OCI-LY7 (cell line): ENCODE results near the gene SRP68. TPM values are rescaled to one million over a fixed set of nuclear protein-coding genes. Genes with fewer than 3 reads are reported as not detected.

Experiments used
- BruUV-seq: library from RNA; stranded (reverse); fragments of 400-500 nt; replicated peaks from 2 replicates; lab custom pipeline; 2021; lab: Mats Ljungman, UMichigan
- CTCF ChIA-PET: fragments of 300-600 bp; sonication (Branson Sonifier 250); formaldehyde crosslinking; loops from one replicate; lab custom pipeline; 2022; ENCODE audit warnings: antibody characterized with exemption; ENCODE audit not compliant: unreplicated experiment; lab: Charles Lee
- POLR2A ChIA-PET: fragments of 300-600 bp; sonication (Branson Sonifier 250); formaldehyde crosslinking; loops from one replicate; lab custom pipeline; 2022; ENCODE audit warnings: antibody characterized with exemption; lab: Charles Lee
- DNase-seq: peaks from one replicate; pipeline ENCODE4 v3.0.0-alpha.2; 2015; ENCODE audit warnings: low spot score
- H2AFZ ChIP-seq: fragments of 200-600 bp; sonication (generic), shearing (Covaris generic); 2 replicates; pipeline ENCODE4 v1.6.1; 2014; ENCODE audit warnings: mild to moderate bottlenecking, antibody characterized with exemption, low read length, moderate library complexity
- H3K27ac ChIP-seq: fragments of 200-600 bp; sonication (generic); 2 replicates; pipeline ENCODE4 v1.5.1; 2014; ENCODE audit warnings: mixed run types, low read depth, mild to moderate bottlenecking, moderate library complexity, low read length, inconsistent platforms; ENCODE audit not compliant: poor library complexity, severe bottlenecking
- H3K36me3 ChIP-seq: fragments of 200-600 bp; sonication (generic); 2 replicates; pipeline ENCODE4 v1.6.1; 2014; ENCODE audit warnings: mild to moderate bottlenecking, antibody characterized with exemption, low read length, moderate library complexity, mixed read lengths; ENCODE audit not compliant: insufficient read depth
- H3K4me1 ChIP-seq: fragments of 200-600 bp; sonication (generic); 2 replicates; pipeline ENCODE4 v1.5.1; 2014; ENCODE audit warnings: mild to moderate bottlenecking, low read length; ENCODE audit not compliant: insufficient read depth, poor library complexity, severe bottlenecking
- H3K4me2 ChIP-seq: fragments of 200-600 bp; sonication (generic); 2 replicates; pipeline ENCODE4 v1.6.1; 2014; ENCODE audit warnings: mild to moderate bottlenecking, low read length
- H3K4me3 ChIP-seq: fragments of 200-600 bp; sonication (generic); 2 replicates; pipeline ENCODE4 v1.5.1; 2014; ENCODE audit warnings: mild to moderate bottlenecking, low read depth, low read length; ENCODE audit not compliant: poor library complexity, severe bottlenecking
- H3K79me2 ChIP-seq: fragments of 200-600 bp; sonication (generic); 2 replicates; pipeline ENCODE4 v1.6.1; 2016; ENCODE audit warnings: low read depth, mild to moderate bottlenecking, low read length, moderate library complexity, mixed read lengths; ENCODE audit not compliant: insufficient read depth
- H3K9me2 ChIP-seq: fragments of 200-600 bp; sonication (generic); 2 replicates; pipeline ENCODE4 v1.6.1; 2016; ENCODE audit warnings: mild to moderate bottlenecking, low read length, mixed read lengths; ENCODE audit not compliant: insufficient read depth
- H3K9me3 ChIP-seq: fragments of 200-600 bp; sonication (generic); 2 replicates; pipeline ENCODE4 v1.6.1; 2014; ENCODE audit warnings: mild to moderate bottlenecking, mixed run types, low read length, mixed read lengths
- H4K20me1 ChIP-seq: fragments of 200-600 bp; sonication (generic); 2 replicates; pipeline ENCODE4 v1.6.1; 2014; ENCODE audit warnings: mild to moderate bottlenecking, antibody characterized with exemption, low read length, moderate library complexity, mixed read lengths; ENCODE audit not compliant: insufficient read depth
- CTCF ChIP-seq: fragments of 200-600 bp; sonication (generic); conservative IDR thresholded peaks from 2 replicates; pipeline ENCODE4 v1.5.1; 2014; ENCODE audit warnings: mild to moderate bottlenecking, antibody characterized with exemption, low read length, moderate library complexity, mixed read lengths
- EZH2phosphoT487 ChIP-seq: fragments of 200-600 bp; sonication (generic); IDR thresholded peaks from 2 replicates; pipeline ENCODE4 v1.6.1; 2018; ENCODE audit warnings: low read depth, borderline replicate concordance, mild to moderate bottlenecking, mixed run types, antibody characterized with exemption, low read length, moderate library complexity, mixed read lengths
- intact Hi-C: fragments of 100-400 bp; cut with micrococcal nuclease; formaldehyde crosslinking; loops from one replicate; pipeline ENCODE4 v1.10.0; 2022; ENCODE audit not compliant: unreplicated experiment
- total RNA-seq, 2 experiments: library from RNA; depleted of rRNA in 1 of 2; stranded (reverse); fragments of >200 nt in 1 of 2; shearing (Covaris generic) in 1 of 2; gene quantifications; 2 replicates each; pipeline ENCODE4 v1.2.3, GENCODE V29; 2014 to 2022

Gene SRP68
- total RNA-seq, 2 experiments from 2014 or later, result 54.0 to 200 TPM

- TF ChIP-seq EZH2phosphoT487 (no peak), CTCF (peak; percentile 99)
- H3K4me2 ChIP-seq, result no peak overlapping the region
Measured at GRCh38 chr17:76005263-76006149, 66.8 kb downstream of the SRP68 start.

GRCh38 chr17:76004750-76005262 is 67.5 kb downstream of the SRP68 start:
- BruUV-seq, result no TSS peak
- CTCF ChIA-PET, result interaction anchor here (0.6 to 1.4 kb wide), 3 partner anchors 94 to 149 kb away, joined by 3 to 8 read pairs (median 3); partner anchors contain the start of gene MRPL38
- no peak for TF ChIP-seq EZH2phosphoT487
- no peak for TF ChIP-seq CTCF

More at GRCh38 chr17:76005263-76006149, 66.8 kb downstream of the SRP68 start:
- no peaks in the 10 kb centered on the region for H3K9me2 ChIP-seq
- no TSS peak for BruUV-seq
- no peak overlapping the region for H3K4me3 ChIP-seq
- H3K9me3 ChIP-seq, result no peaks in the 10 kb centered on the region
- no peaks in the 10 kb centered on the region for H4K20me1 ChIP-seq
- peak; percentile 89 for DNase-seq
- ChIA-PET CTCF (interaction anchor here (1.4 kb wide), 1 partner anchor 100 kb away, joined by 8 read pairs; the partner anchor contains the start of gene MRPL38), POLR2A (interaction anchor here (0.7 kb wide), 1 partner anchor 151 kb away, joined by 5 read pairs; no protein-coding TSS in a partner anchor)
- peaks cover 16% of the 10 kb centered on the region; the same call in 1 of the 2 replicates for H3K36me3 ChIP-seq
- H3K4me1 ChIP-seq, result peaks cover 3% of the 10 kb centered on the region
- H3K79me2 ChIP-seq, result no peaks in the 10 kb centered on the region
- no peak overlapping the region for H3K27ac ChIP-seq
- intact Hi-C loops, result loop anchor here (1.0 to 5.0 kb wide), 3 partner anchors 96 to 148 kb away; partner anchors contain the start of gene WBP2
- no peak overlapping the region for H2AFZ ChIP-seq

More at GRCh38 chr17:76004750-76005262, 67.5 kb downstream of the SRP68 start:
- POLR2A ChIA-PET, result no interaction called here
- Histone ChIP-seq H3K79me2 (no peaks in the 10 kb centered on the region), H4K20me1 (no peaks in the 10 kb centered on the region), H3K9me2 (no peaks in the 10 kb centered on the region), H3K4me3 (no peak overlapping the region), H2AFZ (no peak overlapping the region), H3K9me3 (no peaks in the 10 kb centered on the region), H3K27ac (no peak overlapping the region), H3K4me1 (peaks cover 8% of the 10 kb centered on the region), H3K36me3 (peaks cover 16% of the 10 kb centered on the region; the same call in 1 of the 2 replicates), H3K4me2 (no peak overlapping the region)
- intact Hi-C loops, result loop anchor here (1.0 to 5.0 kb wide), 3 partner anchors 96 to 148 kb away; partner anchors contain the start of gene WBP2
- no peak for DNase-seq
